GM20000 (cell line): ENCODE results near the gene IQCM.

Experiments
- DNase-seq: peaks from one replicate; pipeline ENCODE4 v3.0.0; 2012; ENCODE audit warnings: low spot score
- TF ChIP-seq, protein P1 (sequence below): IDR thresholded peaks from 2 replicates; pipeline ENCODE4 v1.5.1; 2012; ENCODE audit warnings: mild to moderate bottlenecking, control low read depth; ENCODE audit errors: extremely low read depth, missing control alignments

IQCM gene

DNA sequence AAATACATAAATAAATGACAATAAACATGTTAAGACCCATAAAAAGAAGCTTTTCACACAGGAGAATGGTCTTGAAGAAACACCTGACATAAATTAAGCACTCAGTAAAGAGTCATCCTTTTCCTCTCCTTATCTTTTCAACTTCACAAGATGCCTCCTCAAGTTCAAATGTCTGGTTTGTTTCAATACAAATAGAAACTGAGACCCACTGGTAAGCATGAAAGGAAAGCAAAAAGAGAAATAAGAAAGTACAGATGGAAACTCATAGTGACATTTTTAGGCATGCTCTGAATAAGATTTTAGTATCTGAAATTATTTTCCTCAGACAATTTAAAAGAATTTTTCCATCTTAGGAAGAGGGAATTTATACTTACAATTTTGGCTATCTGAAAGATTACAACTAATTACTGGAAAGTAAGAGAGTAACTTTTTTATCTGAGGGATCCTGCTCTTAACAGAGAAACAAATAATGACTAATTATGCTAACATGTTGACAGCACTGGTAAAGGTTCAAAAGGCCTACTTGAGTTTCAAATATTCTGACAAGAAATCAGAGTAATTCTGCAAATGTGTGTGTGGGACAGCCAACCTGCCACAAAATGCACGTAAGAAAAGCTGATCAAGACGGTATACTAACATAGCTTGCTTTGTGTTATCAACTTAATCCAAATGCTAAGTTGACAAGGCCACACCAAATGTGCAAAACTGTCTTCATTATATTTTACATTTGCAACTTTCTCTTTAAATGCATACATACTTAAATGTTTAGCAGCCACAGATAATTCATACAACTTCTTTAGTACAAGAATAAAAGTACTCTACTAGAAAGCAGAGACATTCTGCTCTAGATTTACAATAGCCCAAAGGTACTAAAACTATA is 113.0 kb downstream of the IQCM start:
- TF ChIP-seq, protein P1, sequence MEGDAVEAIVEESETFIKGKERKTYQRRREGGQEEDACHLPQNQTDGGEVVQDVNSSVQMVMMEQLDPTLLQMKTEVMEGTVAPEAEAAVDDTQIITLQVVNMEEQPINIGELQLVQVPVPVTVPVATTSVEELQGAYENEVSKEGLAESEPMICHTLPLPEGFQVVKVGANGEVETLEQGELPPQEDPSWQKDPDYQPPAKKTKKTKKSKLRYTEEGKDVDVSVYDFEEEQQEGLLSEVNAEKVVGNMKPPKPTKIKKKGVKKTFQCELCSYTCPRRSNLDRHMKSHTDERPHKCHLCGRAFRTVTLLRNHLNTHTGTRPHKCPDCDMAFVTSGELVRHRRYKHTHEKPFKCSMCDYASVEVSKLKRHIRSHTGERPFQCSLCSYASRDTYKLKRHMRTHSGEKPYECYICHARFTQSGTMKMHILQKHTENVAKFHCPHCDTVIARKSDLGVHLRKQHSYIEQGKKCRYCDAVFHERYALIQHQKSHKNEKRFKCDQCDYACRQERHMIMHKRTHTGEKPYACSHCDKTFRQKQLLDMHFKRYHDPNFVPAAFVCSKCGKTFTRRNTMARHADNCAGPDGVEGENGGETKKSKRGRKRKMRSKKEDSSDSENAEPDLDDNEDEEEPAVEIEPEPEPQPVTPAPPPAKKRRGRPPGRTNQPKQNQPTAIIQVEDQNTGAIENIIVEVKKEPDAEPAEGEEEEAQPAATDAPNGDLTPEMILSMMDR = no peak
- no peak for DNase-seq

GRCh38 chr4:149701435-149702156 is 114.0 kb downstream of the IQCM start:
- DNase-seq = no peak
- TF ChIP-seq, protein P1 = no peak

DNA sequence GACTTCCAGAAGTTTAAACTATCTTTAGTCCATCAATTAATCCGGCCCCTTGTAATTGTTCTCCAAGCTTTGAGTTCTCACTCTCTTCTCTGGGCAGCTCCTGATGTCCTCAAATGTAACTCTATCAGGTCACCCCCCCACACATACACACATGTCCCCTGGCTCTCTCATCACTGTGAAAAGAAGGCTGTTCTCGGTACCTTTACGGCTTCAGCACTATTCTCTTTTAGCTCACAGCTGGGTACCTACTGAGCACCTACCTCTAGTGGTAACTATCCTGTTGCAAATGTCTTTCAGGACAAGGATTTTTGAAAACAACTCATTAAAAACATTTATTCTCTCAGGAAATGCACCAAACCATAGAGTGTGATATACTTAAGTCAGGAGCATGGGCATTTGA is 115.4 kb downstream of the IQCM start:
- TF ChIP-seq, protein P1 = no peak
- DNase-seq = no peak

DNA sequence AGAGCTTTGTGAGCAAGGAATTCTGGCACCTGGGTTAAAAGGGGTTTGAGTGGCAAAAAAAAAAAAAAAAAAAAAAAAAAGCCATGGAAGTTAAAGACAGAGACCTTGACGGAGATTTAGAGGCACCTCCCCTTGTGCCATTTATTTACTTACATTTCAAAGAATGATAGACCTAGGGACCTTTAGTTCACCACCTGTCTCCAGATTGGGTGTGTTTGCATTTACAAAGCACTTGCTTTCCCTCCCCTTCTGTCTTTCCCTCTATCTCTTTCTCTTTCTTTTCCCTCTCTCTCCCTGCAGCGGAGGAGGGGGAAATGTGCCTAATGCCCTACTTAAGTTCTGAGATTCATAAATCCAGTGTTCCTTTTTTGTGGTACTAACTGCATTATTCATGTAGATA is 116.0 kb downstream of the IQCM start:
- no peak for DNase-seq
- TF ChIP-seq, protein P1 = no peak

GRCh38 chr4:149690726-149691125 is 124.9 kb downstream of the IQCM start:
- TF ChIP-seq, protein P1 = no peak
- DNase-seq = no peak

DNA sequence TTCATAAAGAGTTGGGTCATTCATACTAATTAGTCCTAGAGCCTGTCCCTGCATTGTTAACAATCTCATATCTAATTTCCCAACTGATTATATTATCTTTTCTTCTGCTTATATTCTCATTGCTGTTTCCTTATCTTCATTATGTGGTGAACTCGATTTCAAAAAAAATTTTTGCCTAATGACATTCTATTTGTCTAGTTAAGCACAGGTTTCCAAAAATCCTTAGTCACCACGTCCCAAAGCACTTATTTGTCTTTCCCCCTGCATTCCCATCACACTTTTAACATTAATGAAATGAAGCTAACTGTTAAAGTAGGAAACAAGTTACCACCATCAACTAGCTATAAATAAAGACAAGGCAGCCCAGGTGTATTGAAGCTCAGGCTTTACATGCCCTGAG is 131.1 kb downstream of the IQCM start:
- DNase-seq = no peak
- TF ChIP-seq, protein P1 = no peak

- peak; percentile 5 for DNase-seq
- TF ChIP-seq, protein P1 = no peak
Observed at GRCh38 chr4:149676076-149676475, 139.6 kb downstream of the IQCM start.
